ENCODE data around the gene ATXN7. TPM values are rescaled to one million over a fixed set of nuclear protein-coding genes. Genes with fewer than 3 reads are reported as not detected.

Gene ATXN7
- total and polyA plus RNA-seq, 4 donors, result 4.8 to 46.6 (median 18.0) TPM

DNA sequence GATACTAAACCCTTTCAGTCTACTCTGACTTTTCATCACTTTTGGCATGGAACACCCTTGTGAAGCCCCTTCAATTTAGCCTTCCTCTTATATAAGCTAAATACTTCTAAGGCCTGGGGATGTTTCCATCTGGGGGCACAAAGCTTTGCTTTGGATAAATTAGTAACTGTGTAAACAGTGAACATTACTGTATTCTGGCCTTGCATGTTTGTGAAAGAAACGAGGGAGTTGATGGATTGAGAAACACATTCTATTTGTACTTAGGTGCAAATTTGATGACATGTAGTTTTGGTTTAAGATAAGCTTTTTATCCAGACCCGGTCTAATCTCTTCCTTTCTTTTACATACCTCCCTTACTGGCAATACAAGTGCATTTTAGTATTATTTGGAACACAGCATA, 139.9 kb downstream of the ATXN7 start:
- peaks cover 22 to 58% (median 42%) of the 10 kb centered on the region in 4 donors for H3K36me3 ChIP-seq (ENCODE audit: control insufficient read depth in 4 of 4, insufficient read depth in 4 of 4, low read length in 4 of 4)
- H3K9me3 ChIP-seq (ENCODE audit: control insufficient read depth in 4 of 4, insufficient read depth in 3 of 4, low read length in 3 of 4), result no peaks in the 10 kb centered on the region
- no peak for TF ChIP-seq CTCF (IDR thresholded peaks at IDR 0.05; ENCODE audit: control extremely low read depth, extremely low read depth)
- H3K4me1 ChIP-seq (ENCODE audit: control insufficient read depth in 5 of 5, insufficient read depth in 5 of 5, low read length in 5 of 5), result peaks cover 0 to 11% (median 0%) of the 10 kb centered on the region in 5 donors
- H3K27ac ChIP-seq (ENCODE audit: low read depth in 1 of 2, low read length in 1 of 2), result no peak overlapping the region
- DNase-seq (no peak), ATAC-seq (ENCODE audit: insufficient read depth, low FRiP score) (no peak)
- H3K27me3 ChIP-seq (ENCODE audit: control insufficient read depth in 3 of 3, insufficient read depth in 3 of 3, low read length in 2 of 3), result no peaks in the 10 kb centered on the region
- H3K4me3 ChIP-seq, result no peak overlapping the region
- no peak overlapping the region for H3K9ac ChIP-seq (ENCODE audit: insufficient read depth in 1 of 2, low read length in 2 of 2)
- WGBS, 2 donors, result 72 to 83% methylated on average over 2 of the region's 2 CpGs

DNA sequence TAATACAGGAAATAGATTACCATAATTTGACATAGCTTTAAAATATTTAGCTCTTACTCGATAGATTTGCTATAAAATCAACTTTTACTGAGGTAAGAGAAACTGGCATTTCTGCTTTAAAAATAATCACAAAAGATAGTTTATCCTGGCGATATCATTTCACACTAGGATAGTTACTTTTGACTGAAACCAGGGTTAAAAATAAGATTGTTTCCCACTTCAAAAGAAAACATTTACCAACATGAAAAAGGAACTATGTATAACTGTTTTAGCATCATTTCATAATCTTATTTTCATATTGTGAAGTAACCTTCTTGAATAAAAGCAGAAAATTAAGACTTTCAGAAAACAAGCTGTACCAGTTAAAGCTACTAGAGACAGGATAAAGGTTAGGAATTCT, 144.3 kb downstream of the ATXN7 start:
- H3K36me3 ChIP-seq (ENCODE audit: control insufficient read depth in 4 of 4, insufficient read depth in 4 of 4, low read length in 4 of 4), result peaks cover 29 to 74% (median 59%) of the 10 kb centered on the region in 4 donors
- H3K9me3 ChIP-seq (ENCODE audit: control insufficient read depth in 4 of 4, insufficient read depth in 3 of 4, low read length in 3 of 4), result no peaks in the 10 kb centered on the region
- H3K27me3 ChIP-seq (ENCODE audit: control insufficient read depth in 3 of 3, insufficient read depth in 3 of 3, low read length in 2 of 3), result no peaks in the 10 kb centered on the region
- no peak overlapping the region for H3K4me3 ChIP-seq
- TF ChIP-seq CTCF (IDR thresholded peaks at IDR 0.05; ENCODE audit: control extremely low read depth, extremely low read depth), result no peak
- 73 to 84% methylated on average over 2 of the region's 2 CpGs for WGBS, 2 donors
- H3K4me1 ChIP-seq (ENCODE audit: control insufficient read depth in 5 of 5, insufficient read depth in 5 of 5, low read length in 5 of 5), result peaks cover 0 to 2% (median 0%) of the 10 kb centered on the region in 5 donors
- H3K9ac ChIP-seq (ENCODE audit: insufficient read depth in 1 of 2, low read length in 2 of 2), result no peak overlapping the region
- no peak overlapping the region for H3K27ac ChIP-seq (ENCODE audit: low read depth in 1 of 2, low read length in 1 of 2)
- DNase-seq (no peak), ATAC-seq (ENCODE audit: insufficient read depth, low FRiP score) (no peak)

- H3K4me3 ChIP-seq, result no peak overlapping the region
- H3K4me1 ChIP-seq (ENCODE audit: control insufficient read depth in 5 of 5, insufficient read depth in 5 of 5, low read length in 5 of 5), result peaks cover 0 to 2% (median 0%) of the 10 kb centered on the region in 5 donors
- peaks cover 29 to 81% (median 65%) of the 10 kb centered on the region in 4 donors for H3K36me3 ChIP-seq (ENCODE audit: control insufficient read depth in 4 of 4, insufficient read depth in 4 of 4, low read length in 4 of 4)
- H3K9ac ChIP-seq (ENCODE audit: insufficient read depth in 1 of 2, low read length in 2 of 2), result no peak overlapping the region
- H3K9me3 ChIP-seq (ENCODE audit: control insufficient read depth in 4 of 4, insufficient read depth in 3 of 4, low read length in 3 of 4), result no peaks in the 10 kb centered on the region
- no peak for TF ChIP-seq CTCF (IDR thresholded peaks at IDR 0.05; ENCODE audit: control extremely low read depth, extremely low read depth)
- H3K27me3 ChIP-seq (ENCODE audit: control insufficient read depth in 3 of 3, insufficient read depth in 3 of 3, low read length in 2 of 3), result no peaks in the 10 kb centered on the region
- no peak for ATAC-seq (ENCODE audit: insufficient read depth, low FRiP score)
- no peak overlapping the region for H3K27ac ChIP-seq (ENCODE audit: low read depth in 1 of 2, low read length in 1 of 2)
- no peak for DNase-seq
- 79 to 85% methylated on average over 7 of the region's 7 CpGs for WGBS, 2 donors
Measured at GRCh38 chr3:64008487-64009351, 145.1 kb downstream of the ATXN7 start.
